ENCODE measurements around the gene ERGIC3.

ERGIC3 gene

GRCh38 chr20:35561671-35562070 lies 19.8 kb downstream of the ERGIC3 start:
- no peak for DNase-seq (ENCODE audit: low read depth in 3 of 3)

GRCh38 chr20:35562541-35563110 lies 20.7 kb downstream of the ERGIC3 start:
- no peak for DNase-seq (ENCODE audit: low read depth in 3 of 3)

DNA sequence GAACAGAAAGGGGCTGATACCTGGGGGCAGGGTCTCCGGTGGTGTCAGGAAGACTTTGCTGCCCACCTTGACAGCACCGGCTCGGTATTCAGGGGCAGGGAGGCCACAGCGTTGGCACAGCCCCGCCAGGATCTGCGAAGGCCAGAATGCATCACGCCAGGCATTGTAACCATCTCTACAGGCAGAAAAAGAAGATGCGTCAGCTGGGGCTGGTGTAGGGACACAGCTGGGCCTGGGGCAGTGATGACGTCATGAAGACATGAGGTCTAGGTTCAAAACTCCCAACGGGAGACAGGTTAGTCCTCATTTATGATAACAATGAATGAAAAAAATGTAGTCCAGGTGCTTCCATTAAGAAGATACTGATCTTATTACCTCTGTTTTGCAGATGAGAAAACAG lies 22.0 kb downstream of the ERGIC3 start:
- no peak for DNase-seq (ENCODE audit: low read depth in 3 of 3)

DNA sequence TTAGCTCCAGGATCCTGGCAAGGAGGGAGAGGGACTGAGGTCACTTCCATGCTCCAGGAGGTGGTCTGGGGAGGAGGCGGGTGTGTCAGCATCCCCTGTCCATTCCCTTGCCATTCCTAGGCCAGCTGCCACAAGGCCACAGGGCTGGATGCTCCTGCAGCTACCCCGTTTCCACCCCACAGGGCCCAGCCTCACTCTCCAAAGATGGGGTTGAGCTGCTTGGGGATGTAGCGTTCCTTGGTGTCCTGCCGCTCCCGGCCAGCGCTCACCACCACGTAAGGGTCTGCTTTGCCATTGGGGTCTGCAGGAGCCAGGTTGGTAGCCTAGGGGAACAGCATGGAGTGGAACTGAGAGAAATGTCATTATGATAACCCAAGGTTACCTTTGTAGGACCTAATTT lies 23.0 kb downstream of the ERGIC3 start:
- no peak for DNase-seq (ENCODE audit: low read depth in 3 of 3)

- no peak for DNase-seq (ENCODE audit: low read depth in 3 of 3)
Observed at GRCh38 chr20:35568645-35569044, 26.8 kb downstream of the ERGIC3 start.

- DNase-seq (ENCODE audit: low read depth in 3 of 3): no peak
Observed at GRCh38 chr20:35571555-35571954, 29.7 kb downstream of the ERGIC3 start.

DNA sequence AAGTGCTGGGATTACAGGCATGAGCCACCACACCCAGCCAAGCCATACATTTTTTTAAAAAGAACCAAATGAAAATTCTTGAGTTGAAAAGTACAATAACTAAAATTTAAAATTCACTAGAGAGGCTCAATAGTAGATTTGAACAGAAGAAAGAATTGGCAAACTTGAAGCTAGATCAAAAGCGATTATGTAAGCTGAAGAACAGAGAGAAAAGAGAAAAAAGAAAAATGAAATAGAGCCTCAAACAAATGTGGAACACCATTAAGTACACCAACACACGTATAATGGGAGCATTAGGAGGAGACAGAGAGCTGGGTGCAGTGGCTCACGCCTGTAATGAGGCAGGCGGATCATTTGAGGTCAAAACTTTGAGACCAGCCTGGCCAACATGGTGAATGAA lies 31.0 kb downstream of the ERGIC3 start:
- no peak for DNase-seq (ENCODE audit: low read depth in 3 of 3)

- DNase-seq (ENCODE audit: low read depth in 3 of 3): no peak
Observed at GRCh38 chr20:35575958-35576357, 34.1 kb downstream of the ERGIC3 start.

DNA sequence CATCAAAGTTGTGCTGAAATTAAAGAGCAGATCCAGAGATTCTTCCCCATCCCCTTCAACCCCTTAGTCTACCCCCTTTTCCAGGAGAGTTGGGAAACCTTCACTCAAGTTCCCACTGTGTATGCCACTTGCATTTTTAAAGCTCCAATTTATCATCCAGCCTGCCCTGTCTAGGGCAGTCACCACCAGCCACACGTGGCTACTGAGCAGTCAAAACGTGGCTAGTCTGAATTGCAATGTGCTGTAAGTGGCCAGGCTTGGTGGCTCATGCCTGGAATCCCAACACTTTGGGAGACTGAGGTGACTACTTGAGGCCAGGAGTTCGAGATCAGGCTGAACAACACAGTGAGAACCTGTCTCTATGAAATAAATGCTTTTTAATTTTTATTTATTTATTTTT lies 34.9 kb downstream of the ERGIC3 start:
- DNase-seq (ENCODE audit: low read depth in 3 of 3): no peak

GRCh38 chr20:35578469-35578868 lies 36.6 kb downstream of the ERGIC3 start:
- DNase-seq (ENCODE audit: low read depth in 3 of 3): no peak

- DNase-seq (ENCODE audit: low read depth in 3 of 3): no peak
Observed at GRCh38 chr20:35579196-35579595, 37.3 kb downstream of the ERGIC3 start.

GRCh38 chr20:35582131-35582530 lies 40.3 kb downstream of the ERGIC3 start:
- no peak for DNase-seq (ENCODE audit: low read depth in 3 of 3)

GRCh38 chr20:35582741-35583404 lies 41.0 kb downstream of the ERGIC3 start:
- no peak for DNase-seq (ENCODE audit: low read depth in 3 of 3)

DNA sequence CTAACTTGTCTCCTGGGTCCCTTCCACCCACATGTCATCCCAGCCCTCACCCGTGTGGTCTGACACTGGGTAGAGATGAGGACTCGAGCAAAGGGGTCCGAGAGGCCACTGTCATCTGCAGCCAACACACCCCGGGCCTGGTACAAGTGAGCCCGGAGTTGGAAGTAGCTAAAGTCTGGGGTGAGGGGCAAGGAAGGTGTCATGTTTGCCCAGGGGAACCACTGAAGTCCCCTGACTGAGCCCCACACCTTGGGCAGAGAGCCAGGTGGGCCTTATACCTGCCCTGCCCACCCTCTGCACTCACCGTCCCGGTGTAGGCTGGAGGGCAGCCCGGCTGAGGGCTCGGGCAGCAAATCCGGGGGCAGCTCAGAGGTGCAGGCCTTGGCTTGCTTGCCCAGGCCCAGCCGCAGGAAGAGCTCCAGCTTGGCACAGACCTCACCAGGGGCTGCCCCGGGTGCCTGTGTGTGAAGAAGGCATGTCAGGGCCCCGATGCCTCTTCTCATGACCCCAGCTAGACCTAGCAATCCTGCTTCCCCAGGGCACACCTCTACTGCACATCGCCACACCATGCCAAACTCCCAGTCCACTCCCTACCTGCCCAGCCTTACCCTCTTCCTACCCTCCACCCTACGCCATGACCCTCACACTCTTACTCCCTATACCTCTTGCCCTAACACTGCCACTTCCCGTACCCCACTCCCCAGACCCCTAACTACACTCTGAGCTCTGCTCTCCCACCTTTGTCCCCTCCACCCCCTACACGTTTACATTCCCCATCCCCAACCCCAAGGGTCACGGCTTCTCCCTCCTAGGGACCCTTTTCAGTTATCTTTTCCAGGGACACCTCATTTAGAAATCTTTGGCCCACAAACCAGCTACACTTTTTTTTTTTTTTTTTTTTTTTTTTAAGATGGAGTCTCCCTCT lies 42.0 kb downstream of the ERGIC3 start:
- DNase-seq (ENCODE audit: low read depth in 3 of 3): no peak

- DNase-seq (ENCODE audit: low read depth in 3 of 3): no peak
Observed at GRCh38 chr20:35586751-35587425, 45.0 kb downstream of the ERGIC3 start.

GRCh38 chr20:35587436-35587835 lies 45.6 kb downstream of the ERGIC3 start:
- no peak for DNase-seq (ENCODE audit: low read depth in 3 of 3)

GRCh38 chr20:35588397-35588796 lies 46.5 kb downstream of the ERGIC3 start:
- DNase-seq (ENCODE audit: low read depth in 3 of 3): no peak

DNA sequence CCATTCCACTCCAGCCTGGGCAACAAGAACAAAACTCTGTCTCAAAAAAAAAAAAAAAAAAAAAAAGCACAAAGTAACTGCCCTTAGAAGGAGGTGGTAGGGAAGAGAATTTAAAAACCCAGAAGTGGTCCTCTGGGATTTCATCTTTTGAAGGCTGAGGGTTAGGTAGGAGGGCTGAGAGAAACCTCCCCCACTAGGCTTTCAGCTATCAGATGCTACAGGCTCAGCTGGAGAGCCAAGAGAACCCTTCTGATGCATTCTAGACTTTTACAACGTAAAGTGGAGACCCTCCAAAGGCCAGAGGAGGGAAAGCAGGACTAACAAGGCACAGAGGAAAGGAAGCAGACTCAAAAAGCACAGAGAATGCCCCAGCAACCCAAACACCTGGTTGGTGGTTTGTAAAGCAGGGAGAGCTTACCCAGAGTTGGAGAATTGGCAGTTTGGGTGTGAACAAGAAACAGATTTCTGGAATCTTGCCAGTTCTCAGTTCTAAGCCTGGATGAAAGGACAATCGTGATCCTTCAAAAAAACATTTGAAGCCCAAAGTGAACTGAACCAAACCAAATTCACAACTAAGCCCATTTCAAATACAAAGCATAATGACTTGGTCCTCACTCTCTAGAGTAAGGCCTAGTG lies 50.6 kb downstream of the ERGIC3 start:
- no peak for DNase-seq (ENCODE audit: low read depth in 3 of 3)

- DNase-seq (ENCODE audit: low read depth in 3 of 3): no peak
Observed at GRCh38 chr20:35595456-35595855, 53.6 kb downstream of the ERGIC3 start.

- DNase-seq (ENCODE audit: low read depth in 3 of 3): no peak
Observed at GRCh38 chr20:35595901-35596300, 54.0 kb downstream of the ERGIC3 start.

GRCh38 chr20:35597186-35597585 lies 55.3 kb downstream of the ERGIC3 start:
- no peak for DNase-seq (ENCODE audit: low read depth in 3 of 3)

DNA sequence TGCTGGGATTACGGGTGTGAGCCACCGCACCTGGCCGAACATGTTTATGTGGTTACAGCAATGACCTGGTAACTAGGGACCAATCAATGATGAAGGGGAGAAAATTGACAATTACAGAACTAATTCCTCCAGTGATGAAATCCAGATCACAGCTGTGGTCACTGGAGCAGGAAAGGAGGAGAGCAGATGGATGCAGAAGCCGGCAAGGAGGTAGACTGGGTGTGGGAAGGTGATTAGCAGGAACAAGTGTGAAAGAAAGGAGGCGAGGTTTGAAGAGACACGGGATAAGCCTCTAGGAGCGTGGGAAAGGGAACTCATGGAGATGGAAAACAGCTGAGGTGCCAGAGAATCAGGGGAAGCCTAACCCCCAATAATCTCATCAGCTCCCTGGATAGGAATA lies 56.6 kb downstream of the ERGIC3 start:
- no peak for DNase-seq (ENCODE audit: low read depth in 3 of 3)

All from stimulated activated CD4-positive, alpha-beta T cell treated with anti-CD3 and anti-CD28 coated beads, TNF-alpha, amount 100 ng/mL, for 24 hours (primary cell).